Measurements from ENCODE around the gene FDX2.
"Not testable (repeated sequence)": the region's sequence is repeated elsewhere in the genome, so short reads cannot be mapped to it uniquely, and the experiment has no call there.

FDX2 gene

DNA sequence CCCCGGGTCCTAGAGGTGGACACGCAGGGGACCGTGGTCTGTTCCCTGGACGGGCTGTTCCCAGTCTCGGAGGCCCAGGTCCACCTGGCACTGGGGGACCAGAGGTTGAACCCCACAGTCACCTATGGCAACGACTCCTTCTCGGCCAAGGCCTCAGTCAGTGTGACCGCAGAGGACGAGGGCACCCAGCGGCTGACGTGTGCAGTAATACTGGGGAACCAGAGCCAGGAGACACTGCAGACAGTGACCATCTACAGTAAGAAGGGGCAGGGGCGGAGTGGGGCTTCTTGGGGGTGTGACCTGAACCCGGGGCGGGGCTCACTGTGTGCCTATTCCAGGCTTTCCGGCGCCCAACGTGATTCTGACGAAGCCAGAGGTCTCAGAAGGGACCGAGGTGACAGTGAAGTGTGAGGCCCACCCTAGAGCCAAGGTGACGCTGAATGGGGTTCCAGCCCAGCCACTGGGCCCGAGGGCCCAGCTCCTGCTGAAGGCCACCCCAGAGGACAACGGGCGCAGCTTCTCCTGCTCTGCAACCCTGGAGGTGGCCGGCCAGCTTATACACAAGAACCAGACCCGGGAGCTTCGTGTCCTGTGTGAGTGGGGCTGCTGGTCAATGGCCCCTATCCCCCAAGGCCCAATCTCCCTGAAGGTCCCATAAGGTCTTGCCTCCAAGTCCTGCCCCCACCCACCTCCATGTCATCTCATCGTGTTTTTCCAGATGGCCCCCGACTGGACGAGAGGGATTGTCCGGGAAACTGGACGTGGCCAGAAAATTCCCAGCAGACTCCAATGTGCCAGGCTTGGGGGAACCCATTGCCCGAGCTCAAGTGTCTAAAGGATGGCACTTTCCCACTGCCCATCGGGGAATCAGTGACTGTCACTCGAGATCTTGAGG lies 31.5 kb downstream of the FDX2 start:
- no peak for DNase-seq (ENCODE audit: low read depth)

DNA sequence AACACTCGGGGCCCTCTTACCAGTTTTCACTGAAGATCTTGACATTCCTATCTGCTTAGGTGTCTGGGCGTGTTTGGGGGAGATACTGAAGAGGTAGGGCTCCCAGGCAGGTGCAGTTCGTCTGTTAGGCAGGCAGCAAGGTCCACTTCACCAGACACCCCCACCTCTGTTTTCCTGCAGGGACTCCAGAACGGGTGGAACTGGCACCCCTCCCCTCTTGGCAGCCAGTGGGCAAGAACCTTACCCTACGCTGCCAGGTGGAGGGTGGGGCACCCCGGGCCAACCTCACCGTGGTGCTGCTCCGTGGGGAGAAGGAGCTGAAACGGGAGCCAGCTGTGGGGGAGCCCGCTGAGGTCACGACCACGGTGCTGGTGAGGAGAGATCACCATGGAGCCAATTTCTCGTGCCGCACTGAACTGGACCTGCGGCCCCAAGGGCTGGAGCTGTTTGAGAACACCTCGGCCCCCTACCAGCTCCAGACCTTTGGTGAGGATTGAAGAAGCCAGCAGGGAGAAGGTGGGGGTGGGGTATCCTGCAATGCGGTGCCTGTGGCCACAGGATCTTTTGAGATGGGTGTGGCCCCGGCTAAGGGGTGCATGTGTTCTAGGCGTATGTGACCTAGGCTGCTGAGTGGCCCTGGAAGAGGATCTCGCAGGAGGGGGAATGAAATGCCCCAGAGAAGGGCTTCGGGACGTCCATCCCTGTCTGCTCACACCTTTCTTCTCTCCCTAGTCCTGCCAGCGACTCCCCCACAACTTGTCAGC lies 32.3 kb downstream of the FDX2 start:
- no peak for DNase-seq (ENCODE audit: low read depth)

DNA sequence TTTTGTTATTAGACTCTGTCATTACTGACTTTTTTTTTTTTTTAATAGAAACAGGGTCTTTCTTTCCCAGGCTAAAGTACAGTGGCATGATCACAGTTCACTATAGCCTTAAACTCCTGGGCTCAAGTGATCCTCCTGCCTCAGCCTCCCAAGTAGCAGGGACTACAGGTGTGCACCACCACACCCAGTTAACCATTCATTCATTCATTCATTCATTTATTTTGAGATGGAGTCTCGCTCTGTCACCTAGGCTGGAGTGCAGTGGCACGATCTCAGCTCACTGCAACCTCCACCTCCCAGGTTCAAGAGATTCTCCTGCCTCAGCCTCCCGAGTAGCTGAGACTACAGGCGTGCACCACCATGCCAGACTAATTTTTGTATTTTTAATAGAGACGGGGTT lies 33.8 kb downstream of the FDX2 start:
- not testable (repeated sequence) for DNase-seq (ENCODE audit: low read depth)

DNA sequence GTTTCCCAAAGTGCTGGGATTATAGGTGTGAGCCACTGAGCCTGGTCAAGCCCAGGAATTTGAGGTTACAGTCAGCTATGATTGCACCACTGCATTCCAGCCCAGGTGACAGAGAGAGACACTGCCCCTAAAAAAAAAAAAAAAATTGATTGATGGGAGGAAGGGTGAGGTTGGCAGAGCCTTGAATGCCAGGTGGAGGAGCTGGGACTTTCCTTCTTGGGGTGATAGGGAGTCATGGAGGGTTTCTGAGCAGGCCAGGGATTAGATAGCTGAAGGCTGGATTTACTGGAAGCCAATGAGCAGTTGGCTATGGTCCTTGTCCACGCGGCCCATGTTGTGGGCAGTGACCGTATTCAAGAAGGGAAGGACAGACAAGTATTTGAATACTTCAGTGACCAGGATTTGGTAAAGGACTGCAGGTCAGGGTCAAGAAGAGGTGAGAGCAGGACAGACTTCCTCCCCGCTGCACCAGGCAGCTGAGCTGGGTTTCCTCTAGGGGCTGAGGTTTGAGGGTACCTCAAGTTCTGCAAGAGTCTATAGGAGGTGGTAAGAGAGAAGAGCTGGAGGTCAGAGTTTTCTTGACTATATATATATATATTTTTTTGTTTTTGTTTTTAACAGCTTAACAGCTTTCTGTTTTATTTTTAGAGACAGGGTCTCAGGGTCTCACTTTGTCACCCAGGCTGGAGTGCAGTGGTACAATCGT lies 35.9 kb downstream of the FDX2 start:
- DNase-seq (ENCODE audit: low read depth), result no peak

GRCh38 chr19:10278935-10279334 lies 36.9 kb downstream of the FDX2 start:
- no peak for DNase-seq (ENCODE audit: low read depth)

DNA sequence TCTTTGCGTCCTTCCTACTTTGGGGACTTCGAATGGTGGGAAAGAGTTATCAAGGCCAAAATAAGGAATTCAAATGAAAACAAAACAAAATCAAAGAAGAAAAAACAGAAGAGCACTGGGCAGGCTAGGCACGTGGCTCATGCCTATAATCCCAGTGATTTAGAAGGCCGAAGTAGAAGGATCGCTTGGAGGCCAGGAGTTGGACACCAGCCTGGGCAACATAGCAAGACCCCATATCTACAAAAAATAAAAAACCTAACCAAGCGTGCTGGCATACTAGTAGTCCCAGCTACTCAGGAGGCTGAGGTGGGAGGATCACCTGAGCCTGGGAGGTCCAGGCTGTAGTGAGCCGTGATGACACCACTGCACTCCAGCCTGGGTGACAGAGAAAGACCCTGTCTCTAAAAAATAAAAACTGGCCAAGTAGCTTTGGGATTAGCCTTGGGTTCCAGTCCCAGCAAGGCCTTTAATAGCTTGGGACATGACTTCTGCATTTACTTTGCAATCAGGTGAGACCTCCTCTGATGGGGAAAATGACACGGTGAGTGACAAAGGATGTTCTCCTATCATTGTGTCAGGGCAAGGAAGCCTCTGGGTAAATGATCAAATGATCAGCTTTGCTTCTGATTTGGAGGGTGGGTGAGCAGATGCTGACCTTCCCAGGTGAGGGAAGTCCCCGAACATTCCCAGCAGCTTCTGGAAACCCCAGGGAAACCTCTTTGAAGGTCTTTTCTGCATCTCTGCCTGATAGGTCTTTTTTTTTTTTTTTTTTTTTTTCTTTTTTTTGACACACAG lies 37.8 kb downstream of the FDX2 start:
- no peak for DNase-seq (ENCODE audit: low read depth)

GRCh38 chr19:10274589-10274988 lies 41.2 kb downstream of the FDX2 start:
- DNase-seq (ENCODE audit: low read depth), result no peak

DNA sequence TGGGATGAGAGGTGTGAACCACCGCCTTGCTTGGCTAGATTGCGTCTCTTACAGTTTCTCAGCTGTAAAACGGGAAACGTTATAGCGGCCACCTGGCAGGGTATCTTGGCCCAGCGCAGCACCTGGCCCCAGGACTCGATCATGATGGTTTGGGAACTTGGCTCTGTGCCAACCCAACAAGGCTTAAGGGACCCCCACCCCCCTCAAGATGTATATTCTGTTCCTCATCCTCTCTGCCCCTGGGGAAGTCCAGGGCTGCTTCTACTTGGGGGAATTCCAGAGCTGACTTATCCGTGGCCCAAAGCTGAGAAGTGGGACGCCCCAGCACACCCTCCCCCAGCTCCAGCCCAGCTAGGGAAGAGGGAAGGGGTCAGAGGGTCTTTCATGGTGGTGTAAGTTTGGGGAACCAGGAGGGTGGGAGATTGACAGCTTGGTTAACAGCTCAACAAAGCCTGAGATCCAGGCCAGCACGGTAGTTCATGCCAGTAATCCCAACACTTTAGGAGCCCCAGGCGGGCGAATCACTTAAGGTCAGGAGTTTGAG lies 44.2 kb downstream of the FDX2 start:
- no peak for DNase-seq (ENCODE audit: low read depth)

- DNase-seq (ENCODE audit: low read depth), result peak; percentile 60
Measured at GRCh38 chr19:10270616-10271394, 45.0 kb downstream of the FDX2 start, which contains the start of gene ICAM1. Gene ICAM1, plus strand, starts transcription at chr19:10271120. Its CDS starts 40 bp downstream, at chr19:10271160.

DNA sequence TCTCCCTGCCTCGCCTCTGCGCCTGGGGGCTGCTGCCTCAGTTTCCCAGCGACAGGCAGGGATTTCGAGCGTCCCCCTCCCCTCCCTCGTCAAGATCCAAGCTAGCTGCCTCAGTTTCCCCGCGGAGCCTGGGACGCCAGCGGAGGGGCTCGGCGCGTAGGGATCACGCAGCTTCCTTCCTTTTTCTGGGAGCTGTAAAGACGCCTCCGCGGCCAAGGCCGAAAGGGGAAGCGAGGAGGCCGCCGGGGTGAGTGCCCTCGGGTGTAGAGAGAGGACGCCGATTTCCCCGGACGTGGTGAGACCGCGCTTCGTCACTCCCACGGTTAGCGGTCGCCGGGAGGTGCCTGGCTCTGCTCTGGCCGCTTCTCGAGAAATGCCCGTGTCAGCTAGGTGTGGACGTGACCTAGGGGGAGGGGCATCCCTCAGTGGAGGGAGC lies 45.6 kb downstream of the FDX2 start:
- no peak for DNase-seq (ENCODE audit: low read depth)

DNA sequence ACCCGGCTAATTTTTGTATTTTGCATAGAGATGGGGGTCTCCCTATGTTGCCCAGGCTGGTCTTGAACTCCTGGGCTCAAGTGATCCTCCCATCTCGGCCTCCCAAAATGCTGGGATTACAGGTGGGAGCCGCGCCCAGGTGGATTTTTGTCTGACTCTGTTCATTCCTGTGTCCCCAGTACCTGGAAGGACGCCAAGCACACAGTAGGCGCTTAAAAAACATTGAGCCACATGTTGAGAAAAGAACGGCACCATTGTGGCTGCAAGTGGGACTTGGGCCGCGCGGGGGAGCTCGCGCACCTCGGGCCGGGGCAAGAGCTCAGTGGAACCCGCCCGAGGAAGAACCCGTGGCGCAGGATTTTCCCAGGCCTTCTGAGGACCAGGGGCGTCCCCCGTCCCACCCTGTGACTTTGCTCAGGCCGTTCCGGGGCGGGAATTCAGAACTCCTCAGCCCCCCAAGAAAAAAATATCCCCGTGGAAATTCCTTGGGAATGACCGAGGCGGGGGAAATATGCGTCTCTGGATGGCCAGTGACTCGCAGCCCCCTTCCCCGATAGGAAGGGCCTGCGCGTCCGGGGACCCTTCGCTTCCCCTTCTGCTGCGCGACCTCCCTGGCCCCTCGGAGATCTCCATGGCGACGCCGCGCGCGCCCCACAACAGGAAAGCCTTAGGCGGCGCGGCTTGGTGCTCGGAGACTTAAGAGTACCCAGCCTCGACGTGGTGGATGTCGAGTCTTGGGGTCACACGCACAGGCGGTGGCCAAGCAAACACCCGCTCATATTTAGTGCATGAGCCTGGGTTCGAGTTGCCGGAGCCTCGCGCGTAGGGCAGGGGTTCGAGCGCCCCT lies 46.3 kb downstream of the FDX2 start:
- peak; percentile 78 for DNase-seq (ENCODE audit: low read depth)

- DNase-seq (ENCODE audit: low read depth), result no peak
Measured at GRCh38 chr19:10268071-10268470, 47.7 kb downstream of the FDX2 start.

- no peak for DNase-seq (ENCODE audit: low read depth)
Measured at GRCh38 chr19:10266706-10267105, 49.1 kb downstream of the FDX2 start.

DNA sequence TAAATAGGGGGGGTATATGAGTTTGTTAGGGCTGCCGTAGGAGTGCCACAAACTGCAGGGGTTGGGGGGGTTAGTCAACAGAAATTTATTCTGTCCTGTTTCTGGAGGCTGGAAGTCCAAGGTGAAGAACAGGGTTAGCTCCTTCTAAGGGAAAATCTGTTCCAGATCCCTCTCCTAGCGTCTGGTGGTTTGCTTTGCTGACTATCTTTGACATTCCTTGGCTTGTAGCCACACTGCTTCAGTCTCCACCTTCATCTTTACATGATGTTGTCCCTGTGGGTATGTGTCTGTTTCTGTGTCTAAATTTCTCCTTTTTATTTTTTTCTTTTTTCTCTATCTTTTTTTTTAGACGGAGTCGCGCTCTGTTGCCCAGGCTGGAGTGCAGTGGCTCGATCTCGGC lies 53.0 kb downstream of the FDX2 start:
- DNase-seq (ENCODE audit: low read depth), result no peak

- peak; percentile 55 for DNase-seq (ENCODE audit: low read depth)
Measured at GRCh38 chr19:10260141-10260584, 55.7 kb downstream of the FDX2 start.
